Activated T-cell treated with anti-CD3 and anti-CD28 coated beads, Interleukin-2, amount 50 U/mL, for 24 hours (primary cell): Measurements from ENCODE around the gene ALPK3.
A peak's percentile ranks its signal among the peaks of the same experiment; 100 is the strongest.

Experiments used
- DNase-seq: peaks from one replicate; pipeline ENCODE4 v3.0.0-alpha.2; 2020
- H3K27ac Mint-ChIP-seq: 2 replicates; pipeline ENCODE4 v1.8.0; 2020; ENCODE audit warnings: mild to moderate bottlenecking, mixed read lengths
- H3K27me3 Mint-ChIP-seq: 2 replicates; pipeline ENCODE4 v1.8.0; 2020; ENCODE audit warnings: mixed read lengths
- H3K36me3 Mint-ChIP-seq: 2 replicates; pipeline ENCODE4 v1.8.0; 2020; ENCODE audit warnings: low read depth, mixed read lengths
- H3K4me1 Mint-ChIP-seq: 2 replicates; pipeline ENCODE4 v1.8.0; 2020; ENCODE audit warnings: low read depth, mixed read lengths
- H3K4me3 Mint-ChIP-seq: 2 replicates; pipeline ENCODE4 v1.8.0; 2020; ENCODE audit warnings: mild to moderate bottlenecking, moderate library complexity, mixed read lengths
- H3K9me3 Mint-ChIP-seq: 2 replicates; pipeline ENCODE4 v1.8.0; 2020; ENCODE audit warnings: mixed read lengths

ALPK3 gene

DNA sequence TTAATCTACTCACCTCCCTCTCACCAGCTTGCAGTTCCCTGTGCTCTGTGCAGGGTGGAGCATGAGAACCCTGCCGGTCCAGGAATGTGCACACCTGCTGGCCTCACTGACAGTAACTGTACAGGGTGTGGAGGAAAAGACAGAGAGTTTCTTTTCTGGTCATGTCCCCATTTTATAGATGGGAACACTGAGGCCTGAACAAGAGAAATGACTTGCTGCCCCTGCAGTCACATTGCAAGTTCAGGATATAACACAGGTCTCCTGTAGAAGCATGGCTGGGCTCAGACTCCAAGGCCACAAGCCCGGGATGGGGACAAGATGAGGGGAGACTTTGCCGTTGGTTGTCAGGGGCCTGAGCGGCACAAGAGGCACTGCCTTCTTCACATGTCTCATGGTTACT, 90.6 kb downstream of the ALPK3 start:
- no peak overlapping the region for H3K4me3 Mint-ChIP-seq
- no peaks in the 10 kb centered on the region for H3K4me1 Mint-ChIP-seq
- no peaks in the 10 kb centered on the region for H3K9me3 Mint-ChIP-seq
- no peak overlapping the region for H3K27ac Mint-ChIP-seq
- H3K36me3 Mint-ChIP-seq: no peaks in the 10 kb centered on the region
- no peaks in the 10 kb centered on the region for H3K27me3 Mint-ChIP-seq
- DNase-seq: no peak

GRCh38 chr15:84908564-84908963, 91.4 kb downstream of the ALPK3 start:
- no peak for DNase-seq
- H3K27me3 Mint-ChIP-seq: no peaks in the 10 kb centered on the region
- no peak overlapping the region for H3K27ac Mint-ChIP-seq
- no peaks in the 10 kb centered on the region for H3K9me3 Mint-ChIP-seq
- H3K4me1 Mint-ChIP-seq: no peaks in the 10 kb centered on the region
- no peak overlapping the region for H3K4me3 Mint-ChIP-seq
- no peaks in the 10 kb centered on the region for H3K36me3 Mint-ChIP-seq

DNA sequence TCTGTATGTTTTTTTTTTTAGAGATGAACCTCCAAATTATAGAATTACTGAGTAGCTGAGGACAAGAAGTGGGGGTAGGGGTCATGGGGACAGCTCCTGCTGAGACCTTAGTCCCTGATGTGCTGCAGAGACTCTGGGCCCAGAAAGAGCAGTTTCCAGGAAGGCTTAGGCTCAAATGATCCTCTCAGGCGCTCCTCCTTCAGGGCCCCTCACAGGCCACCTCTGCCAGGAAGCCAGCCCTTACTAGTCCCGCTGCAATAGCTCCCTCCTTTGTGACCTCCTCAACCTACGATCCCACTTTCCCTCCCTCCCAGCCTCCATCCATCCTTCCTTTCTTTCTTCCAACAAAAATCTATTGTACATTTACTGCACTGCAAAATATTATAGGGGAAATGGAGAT, 91.9 kb downstream of the ALPK3 start:
- DNase-seq: no peak
- Mint-ChIP-seq H3K9me3 (no peaks in the 10 kb centered on the region), H3K27me3 (no peaks in the 10 kb centered on the region), H3K36me3 (no peaks in the 10 kb centered on the region), H3K4me1 (no peaks in the 10 kb centered on the region), H3K4me3 (no peak overlapping the region), H3K27ac (no peak overlapping the region)

DNA sequence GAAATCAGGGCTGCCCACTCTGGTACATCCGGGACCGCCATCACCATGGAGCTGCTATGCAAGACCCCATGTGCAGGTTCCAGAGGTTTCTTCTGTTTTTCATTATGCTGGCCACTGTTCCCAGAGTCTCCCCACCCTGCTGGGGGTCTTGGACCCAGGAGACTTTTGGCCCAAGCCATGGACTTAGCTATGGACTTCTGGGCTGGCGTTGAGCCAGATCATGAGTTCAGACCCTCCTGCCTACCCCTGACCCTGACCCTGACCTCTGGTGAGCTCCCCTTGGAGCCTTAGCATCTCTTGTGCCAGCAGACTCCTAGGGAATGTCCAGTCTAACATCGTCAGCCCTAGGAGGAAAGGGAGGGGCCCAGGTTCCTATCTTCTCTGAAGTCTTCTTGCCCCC, 92.6 kb downstream of the ALPK3 start:
- no peak overlapping the region for H3K4me3 Mint-ChIP-seq
- peaks cover 1% of the 10 kb centered on the region for H3K4me1 Mint-ChIP-seq
- DNase-seq: no peak
- no peaks in the 10 kb centered on the region for H3K36me3 Mint-ChIP-seq
- H3K27me3 Mint-ChIP-seq: no peaks in the 10 kb centered on the region
- no peak overlapping the region for H3K27ac Mint-ChIP-seq
- no peaks in the 10 kb centered on the region for H3K9me3 Mint-ChIP-seq

DNA sequence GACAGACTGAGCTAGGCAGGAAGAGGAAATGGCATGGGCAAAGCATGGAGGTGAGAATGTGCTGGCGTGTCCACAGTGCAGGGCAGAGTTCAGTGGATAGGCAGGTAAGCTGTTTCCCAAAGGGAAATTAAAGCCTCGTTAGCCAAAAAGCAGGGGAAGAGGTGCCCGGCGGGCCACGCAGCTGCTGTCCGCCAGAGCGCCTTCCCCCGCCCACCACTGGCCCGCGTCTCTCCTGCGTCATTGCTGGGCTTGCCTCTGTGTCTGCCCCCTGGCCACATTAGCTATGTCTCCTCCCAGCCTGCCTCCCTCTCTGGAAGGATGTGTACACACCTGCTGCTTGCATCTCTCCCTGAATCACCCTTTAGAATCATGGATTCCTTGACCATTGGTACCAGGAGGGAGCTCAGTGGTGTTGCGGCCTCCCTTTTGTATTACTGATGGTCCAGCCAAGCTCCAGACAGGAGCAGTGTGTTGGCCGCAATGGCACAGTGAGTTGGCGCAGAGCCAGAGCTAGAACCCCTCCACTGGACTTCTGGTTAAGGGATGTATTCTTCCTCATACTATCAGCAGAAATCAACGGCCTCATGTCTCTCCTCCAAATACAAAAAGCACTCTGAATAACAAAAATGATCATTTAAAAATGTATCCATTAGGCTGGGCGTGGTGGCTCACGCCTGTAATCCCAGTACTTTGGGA, 93.9 kb downstream of the ALPK3 start:
- Mint-ChIP-seq H3K27me3 (peaks cover 5% of the 10 kb centered on the region), H3K27ac (no peak overlapping the region), H3K4me1 (peaks cover 10% of the 10 kb centered on the region), H3K36me3 (no peaks in the 10 kb centered on the region), H3K4me3 (no peak overlapping the region), H3K9me3 (no peaks in the 10 kb centered on the region)
- no peak for DNase-seq

DNA sequence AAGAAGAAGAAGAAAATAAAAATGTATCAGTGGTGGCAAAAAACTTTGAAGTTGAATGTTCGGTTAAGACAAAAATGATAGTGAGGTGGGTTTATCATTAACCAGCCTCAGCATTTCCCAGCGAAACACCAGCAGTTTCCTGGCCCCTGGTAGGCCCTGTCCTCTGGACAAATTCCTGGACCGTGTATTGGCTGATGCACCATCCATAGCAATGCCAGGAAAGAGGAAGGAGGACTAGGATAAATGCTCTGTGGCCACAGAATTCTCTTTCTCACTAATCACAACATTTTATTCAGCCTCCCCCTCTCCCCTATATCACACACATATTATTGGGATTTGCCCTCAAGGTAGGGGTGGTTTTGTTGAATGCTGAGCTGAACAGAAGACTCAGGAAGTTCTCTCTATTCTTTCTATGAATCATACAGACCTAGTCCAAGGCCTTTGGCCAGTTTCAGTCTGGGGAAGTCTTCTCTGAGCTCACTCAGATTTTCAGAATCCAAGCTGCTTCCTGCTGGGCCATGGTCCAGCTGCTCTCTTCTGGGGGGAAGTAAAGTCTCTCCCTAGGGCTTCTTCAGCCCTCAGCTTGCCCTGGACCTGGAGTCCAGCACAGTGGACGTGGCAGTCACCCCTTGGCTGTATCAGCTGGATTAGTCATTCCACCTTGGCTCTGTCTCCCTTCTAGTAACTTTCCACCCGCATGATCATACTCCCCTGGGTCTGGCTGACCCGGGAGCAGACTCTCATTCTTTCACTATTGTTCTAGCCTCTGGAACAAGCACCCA, 94.9 kb downstream of the ALPK3 start:
- Mint-ChIP-seq H3K27ac (no peak overlapping the region), H3K9me3 (no peaks in the 10 kb centered on the region), H3K4me1 (peaks cover 10% of the 10 kb centered on the region), H3K36me3 (no peaks in the 10 kb centered on the region), H3K27me3 (peaks cover 5% of the 10 kb centered on the region), H3K4me3 (no peak overlapping the region)
- no peak for DNase-seq

DNA sequence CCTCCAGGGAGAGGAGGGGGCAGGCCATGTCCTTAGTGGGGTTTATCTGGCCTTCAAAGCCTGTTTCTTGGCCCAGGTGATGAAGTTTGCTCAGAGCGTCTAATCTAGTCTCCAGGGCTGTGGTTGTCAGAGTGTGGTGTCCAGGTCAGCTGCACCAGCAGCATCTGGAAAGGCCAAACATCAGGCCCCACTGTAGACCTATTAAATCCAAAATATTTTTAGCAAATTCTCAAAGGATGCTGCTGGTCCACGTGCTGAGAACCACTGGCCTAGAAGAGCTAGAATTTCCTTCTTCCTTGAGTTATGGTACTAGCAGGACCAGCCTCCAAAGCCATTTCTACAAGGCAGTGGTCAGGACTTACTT, 96.2 kb downstream of the ALPK3 start:
- Mint-ChIP-seq H3K9me3 (no peaks in the 10 kb centered on the region), H3K4me3 (no peak overlapping the region), H3K27ac (no peak overlapping the region), H3K27me3 (peaks cover 5% of the 10 kb centered on the region), H3K4me1 (peaks cover 10% of the 10 kb centered on the region), H3K36me3 (no peaks in the 10 kb centered on the region)
- DNase-seq: no peak

DNA sequence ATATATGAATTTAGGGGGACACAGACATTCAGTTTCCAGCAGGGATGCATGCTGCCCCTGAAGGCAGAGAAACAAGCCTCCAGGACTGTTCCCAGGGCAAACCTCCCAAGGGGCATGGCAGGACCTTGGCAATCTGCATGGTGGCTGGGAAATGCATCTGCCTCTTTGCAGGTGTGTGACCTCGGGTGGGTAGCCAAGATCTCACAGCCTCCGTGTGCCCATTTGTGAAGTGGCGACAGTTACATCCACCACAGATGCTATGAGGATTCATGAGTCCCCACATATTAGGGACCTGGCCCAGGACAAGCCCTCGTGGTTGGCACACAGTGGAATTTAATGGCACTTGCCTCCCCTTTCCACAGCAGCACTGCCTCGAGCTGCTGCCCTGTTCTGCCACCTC, 97.2 kb downstream of the ALPK3 start:
- Mint-ChIP-seq H3K4me3 (no peak overlapping the region), H3K27ac (no peak overlapping the region), H3K27me3 (peaks cover 5% of the 10 kb centered on the region), H3K9me3 (no peaks in the 10 kb centered on the region), H3K4me1 (peaks cover 10% of the 10 kb centered on the region), H3K36me3 (no peaks in the 10 kb centered on the region)
- DNase-seq: no peak

DNA sequence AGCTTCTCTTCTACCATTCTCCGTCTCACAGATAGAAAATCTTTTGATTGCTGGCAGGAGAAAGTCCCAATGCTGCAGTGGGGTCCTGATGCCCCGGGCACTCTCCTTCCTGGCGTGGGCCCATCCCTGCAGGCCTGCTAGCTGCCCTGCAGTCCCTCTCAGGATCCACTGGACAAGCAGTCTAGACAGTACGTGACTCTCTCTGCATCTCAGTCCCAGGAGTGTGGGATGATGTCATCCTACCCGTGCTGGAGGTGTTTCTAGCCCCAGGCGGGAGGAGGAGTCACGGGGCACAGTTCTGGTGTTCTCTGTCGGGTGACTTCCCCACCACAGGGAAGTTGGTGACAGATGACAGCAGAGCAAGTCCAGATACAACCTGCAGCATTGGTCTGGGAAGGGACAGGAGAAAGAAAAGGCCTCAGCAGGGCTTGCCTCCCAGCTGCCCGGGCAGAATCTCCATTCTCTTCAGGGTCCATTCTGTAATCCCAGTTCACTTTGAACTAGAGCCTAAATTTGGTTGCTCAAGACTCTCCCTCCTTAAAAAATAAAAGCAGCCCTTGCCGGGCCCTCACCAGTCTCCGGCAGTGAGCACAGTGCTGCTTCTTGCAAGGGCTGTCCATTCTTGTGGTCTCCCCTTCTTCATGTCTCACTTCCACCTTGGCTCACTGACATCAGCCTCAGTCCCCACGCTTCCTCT, 97.9 kb downstream of the ALPK3 start:
- Mint-ChIP-seq H3K4me1 (peaks cover 10% of the 10 kb centered on the region), H3K36me3 (no peaks in the 10 kb centered on the region), H3K4me3 (no peak overlapping the region), H3K9me3 (no peaks in the 10 kb centered on the region), H3K27ac (peak overlapping the region; percentile 52), H3K27me3 (peaks cover 5% of the 10 kb centered on the region)
- DNase-seq: peak; percentile 46

DNA sequence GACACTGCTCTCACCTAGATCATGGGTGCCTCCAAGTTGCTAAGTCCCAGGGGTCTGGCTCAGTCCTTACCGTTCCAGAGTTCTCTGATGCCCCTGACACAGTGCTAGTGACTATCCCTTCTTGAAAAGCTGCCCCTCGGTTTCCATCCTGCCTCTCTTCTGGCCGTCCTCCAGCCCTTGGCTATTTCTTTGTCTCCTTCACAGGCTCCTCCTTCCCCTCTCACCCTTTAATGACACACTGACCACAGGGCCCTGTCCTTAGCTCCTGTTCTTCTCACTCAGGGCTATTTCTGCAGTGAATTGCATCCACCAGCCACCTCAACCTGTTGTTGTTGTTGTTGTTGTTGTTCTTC, 98.4 kb downstream of the ALPK3 start:
- Mint-ChIP-seq H3K9me3 (no peaks in the 10 kb centered on the region), H3K36me3 (no peaks in the 10 kb centered on the region), H3K4me3 (no peak overlapping the region), H3K27ac (peak overlapping the region; percentile 13), H3K4me1 (peaks cover 10% of the 10 kb centered on the region), H3K27me3 (peaks cover 5% of the 10 kb centered on the region)
- no peak for DNase-seq

- no peak for DNase-seq
- H3K27me3 Mint-ChIP-seq: peaks cover 5% of the 10 kb centered on the region
- H3K4me1 Mint-ChIP-seq: peaks cover 10% of the 10 kb centered on the region
- no peaks in the 10 kb centered on the region for H3K9me3 Mint-ChIP-seq
- H3K27ac Mint-ChIP-seq: no peak overlapping the region
- H3K4me3 Mint-ChIP-seq: no peak overlapping the region
- H3K36me3 Mint-ChIP-seq: no peaks in the 10 kb centered on the region
Measured at GRCh38 chr15:84917452-84917851, 100.3 kb downstream of the ALPK3 start.

DNA sequence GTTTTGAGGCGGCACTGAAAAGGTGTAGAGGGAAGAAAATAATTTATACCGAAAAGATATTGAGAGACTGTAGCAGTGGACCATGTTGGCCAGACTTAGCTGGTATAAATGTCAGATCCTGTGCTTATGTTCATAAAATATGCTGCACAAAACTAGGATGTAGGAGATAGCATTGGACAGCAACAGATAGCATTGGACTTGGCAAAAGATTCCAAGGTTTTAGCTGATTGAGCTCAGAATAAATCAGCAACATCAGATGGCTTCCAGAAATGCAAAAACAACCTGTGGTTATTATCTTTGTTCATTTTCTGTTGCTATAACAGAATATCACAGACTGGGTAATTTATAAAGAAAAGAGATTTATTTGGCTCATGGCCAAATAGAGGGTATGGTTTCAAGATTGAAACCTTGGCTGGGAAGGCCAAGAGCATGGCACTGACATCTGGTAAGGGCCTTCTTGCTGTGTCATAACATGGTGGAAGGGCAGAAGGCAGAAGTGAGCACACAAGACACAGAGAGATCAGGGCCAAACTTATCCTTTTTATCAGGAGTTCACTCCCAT, 102.0 kb downstream of the ALPK3 start:
- no peak for DNase-seq
- no peaks in the 10 kb centered on the region for H3K36me3 Mint-ChIP-seq
- H3K4me3 Mint-ChIP-seq: no peak overlapping the region
- H3K27ac Mint-ChIP-seq: no peak overlapping the region
- H3K27me3 Mint-ChIP-seq: peaks cover 5% of the 10 kb centered on the region
- H3K4me1 Mint-ChIP-seq: peaks cover 10% of the 10 kb centered on the region
- H3K9me3 Mint-ChIP-seq: no peaks in the 10 kb centered on the region

DNA sequence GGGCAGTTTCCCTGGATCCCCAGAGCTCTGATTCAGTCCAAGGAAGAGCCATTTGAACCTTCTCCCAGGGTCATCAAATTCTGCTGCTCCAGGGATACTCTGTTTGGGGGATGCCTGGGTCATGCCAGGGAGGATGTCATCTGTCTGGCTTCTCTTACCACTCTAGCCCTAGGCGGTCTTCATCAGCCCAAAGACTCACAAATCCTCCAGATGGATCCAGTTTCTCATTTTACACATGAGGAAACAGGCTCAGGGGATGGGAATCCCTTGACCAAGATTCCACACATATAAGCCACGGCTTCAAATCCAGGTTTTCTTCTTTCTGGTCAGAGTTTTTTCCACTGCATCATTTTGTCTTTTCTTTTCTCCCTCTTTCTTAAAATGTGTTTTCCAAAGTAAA, 104.0 kb downstream of the ALPK3 start:
- no peak for DNase-seq
- no peaks in the 10 kb centered on the region for H3K4me1 Mint-ChIP-seq
- H3K36me3 Mint-ChIP-seq: no peaks in the 10 kb centered on the region
- H3K9me3 Mint-ChIP-seq: no peaks in the 10 kb centered on the region
- H3K4me3 Mint-ChIP-seq: no peak overlapping the region
- H3K27ac Mint-ChIP-seq: no peak overlapping the region
- H3K27me3 Mint-ChIP-seq: no peaks in the 10 kb centered on the region

GRCh38 chr15:84922530-84922929, 105.4 kb downstream of the ALPK3 start:
- Mint-ChIP-seq H3K4me1 (no peaks in the 10 kb centered on the region), H3K27ac (no peak overlapping the region), H3K36me3 (no peaks in the 10 kb centered on the region), H3K4me3 (no peak overlapping the region), H3K9me3 (no peaks in the 10 kb centered on the region), H3K27me3 (no peaks in the 10 kb centered on the region)
- no peak for DNase-seq
